Vagina (tissue), 2 donors: Measurements from ENCODE around the gene TECTB. TPM values are rescaled to one million over a fixed set of nuclear protein-coding genes. Genes with fewer than 3 reads are reported as not detected.

Source experiments
- DNase-seq, 2 donors: peaks; one replicate each; pipeline ENCODE4 v3.0.0-alpha.2; 2017; ENCODE audit errors: extremely low spot score in 2 of 2
- H3K27ac ChIP-seq: fragments of 200-600 bp; sonication (generic); one replicate; pipeline ENCODE4 v1.5.1; 2019
- H3K27me3 ChIP-seq: fragments of 200-600 bp; sonication (generic); one replicate; pipeline ENCODE4 v1.5.1; 2019
- H3K36me3 ChIP-seq, 2 donors: fragments of 200-600 bp; sonication (generic); one replicate each; pipeline ENCODE4 v1.5.1; 2017 to 2019
- H3K4me1 ChIP-seq: fragments of 200-600 bp; sonication (generic); one replicate; pipeline ENCODE4 v1.5.1; 2019
- H3K4me3 ChIP-seq, 2 donors: fragments of 200-600 bp; sonication (generic); 1 replicate in 1 of 2; 2 replicates in 1 of 2; pipeline ENCODE4 v1.5.1; 2016 to 2019
- H3K9me3 ChIP-seq: fragments of 200-600 bp; sonication (generic); one replicate; pipeline ENCODE4 v1.5.1; 2019
- CTCF ChIP-seq, 3 experiments: fragments of 450-650 bp in 2 of 3; fragments of 200-600 bp in 1 of 3; sonication (generic) in 1 of 3; IDR thresholded peaks; one replicate each; pipeline ENCODE4 v1.5.1; 2017 to 2019; ENCODE audit warnings: antibody characterized with exemption in 3 of 3, mild to moderate bottlenecking in 2 of 3, moderate library complexity in 2 of 3
- POLR2A ChIP-seq, 2 donors: fragments of 450-650 bp; IDR thresholded peaks; one replicate each; pipeline ENCODE4 v1.6.1; 2017; ENCODE audit warnings: antibody characterized with exemption in 2 of 2, mild to moderate bottlenecking in 2 of 2, moderate library complexity in 2 of 2
- POLR2AphosphoS5 ChIP-seq, 2 donors: sonication (generic); formaldehyde crosslinking; IDR thresholded peaks; one replicate each; pipeline ENCODE4 v1.9.0; 2017; ENCODE audit warnings: antibody characterized with exemption in 2 of 2, mild to moderate bottlenecking in 2 of 2, low read depth in 1 of 2; ENCODE audit not compliant: insufficient read depth in 1 of 2
- intact Hi-C: fragments of 100-400 bp; cut with DNase I; formaldehyde crosslinking; loops from one replicate; pipeline ENCODE4 v1.15.1; 2023
- total RNA-seq: library from RNA; depleted of rRNA; stranded (reverse); fragments of >200 nt; gene quantifications from one replicate; pipeline ENCODE4 v1.2.3, GENCODE V29; 2016

The TECTB gene
- total RNA-seq, 1 donor from 2014 or later = not detected

- no peaks in the 10 kb centered on the region for H3K27me3 ChIP-seq
- intact Hi-C loops = no loop called here
- H3K9me3 ChIP-seq = no peaks in the 10 kb centered on the region
- DNase-seq = peak in 1 of 2 donors; percentile 60
- no peaks in the 10 kb centered on the region for H3K4me1 ChIP-seq
- TF ChIP-seq CTCF (IDR thresholded peaks at IDR 0.05) (no peak), POLR2AphosphoS5 (IDR thresholded peaks at IDR 0.05; ENCODE audit: insufficient read depth in 1 of 2, low read depth in 1 of 2) (no peak), POLR2A (IDR thresholded peaks at IDR 0.05) (no peak)
- no peaks in the 10 kb centered on the region for H3K36me3 ChIP-seq
- H3K27ac ChIP-seq = no peak overlapping the region
- H3K4me3 ChIP-seq = no peak overlapping the region
Measured at GRCh38 chr10:112347709-112348671, 64.8 kb downstream of the TECTB start.

GRCh38 chr10:112348759-112349158, 65.6 kb downstream of the TECTB start:
- TF ChIP-seq CTCF (IDR thresholded peaks at IDR 0.05) = no peak
- TF ChIP-seq POLR2A (IDR thresholded peaks at IDR 0.05) = no peak
- TF ChIP-seq POLR2AphosphoS5 (IDR thresholded peaks at IDR 0.05; ENCODE audit: insufficient read depth in 1 of 2, low read depth in 1 of 2) = no peak
- no peak overlapping the region for H3K4me3 ChIP-seq
- no peaks in the 10 kb centered on the region for H3K27me3 ChIP-seq
- H3K36me3 ChIP-seq = no peaks in the 10 kb centered on the region
- H3K9me3 ChIP-seq = no peaks in the 10 kb centered on the region
- no peaks in the 10 kb centered on the region for H3K4me1 ChIP-seq
- no peak overlapping the region for H3K27ac ChIP-seq
- intact Hi-C loops = no loop called here
- DNase-seq = no peak

GRCh38 chr10:112349521-112350085, 66.4 kb downstream of the TECTB start:
- no peaks in the 10 kb centered on the region for H3K36me3 ChIP-seq
- no peaks in the 10 kb centered on the region for H3K4me1 ChIP-seq
- intact Hi-C loops = no loop called here

GRCh38 chr10:112351146-112351545, 67.9 kb downstream of the TECTB start:
- no peak overlapping the region for H3K4me3 ChIP-seq
- no peak for TF ChIP-seq POLR2AphosphoS5 (IDR thresholded peaks at IDR 0.05; ENCODE audit: insufficient read depth in 1 of 2, low read depth in 1 of 2)
- no peak for TF ChIP-seq POLR2A (IDR thresholded peaks at IDR 0.05)
- TF ChIP-seq CTCF (IDR thresholded peaks at IDR 0.05) = no peak
- DNase-seq = peak in 1 of 2 donors; percentile 49
- intact Hi-C loops = no loop called here
- H3K9me3 ChIP-seq = no peaks in the 10 kb centered on the region
- H3K36me3 ChIP-seq = no peaks in the 10 kb centered on the region
- H3K27me3 ChIP-seq = no peaks in the 10 kb centered on the region
- H3K4me1 ChIP-seq = no peaks in the 10 kb centered on the region
- H3K27ac ChIP-seq = no peak overlapping the region

More at GRCh38 chr10:112349521-112350085, 66.4 kb downstream of the TECTB start:
- Histone ChIP-seq H3K9me3 (no peaks in the 10 kb centered on the region), H3K27me3 (no peaks in the 10 kb centered on the region), H3K4me3 (no peak overlapping the region), H3K27ac (no peak overlapping the region)
- TF ChIP-seq CTCF (IDR thresholded peaks at IDR 0.05) = no peak
- no peak for TF ChIP-seq POLR2A (IDR thresholded peaks at IDR 0.05)
- TF ChIP-seq POLR2AphosphoS5 (IDR thresholded peaks at IDR 0.05; ENCODE audit: insufficient read depth in 1 of 2, low read depth in 1 of 2) = no peak
- peak in 1 of 2 donors; percentile 32 for DNase-seq
